B cell (primary cell): ENCODE results near the gene C14orf180. TPM values are rescaled to one million over a fixed set of nuclear protein-coding genes. Genes with fewer than 3 reads are reported as not detected.

Experiments
- ATAC-seq: fragments of 200-7000 bp; cut with Tn5 transposase; one replicate; pipeline ENCODE4 v1.10.0; 2021; ENCODE audit warnings: low read depth, mild to moderate bottlenecking, moderate number of reproducible peaks, moderate library complexity
- CTCF ChIA-PET: fragments of 350-600 bp; sonication (Branson Sonifier 250); formaldehyde crosslinking; loops from one replicate; lab custom pipeline; 2021; ENCODE audit warnings: antibody characterized with exemption, inconsistent platforms; lab: Charles Lee
- POLR2A ChIA-PET: fragments of 350-600 bp; sonication (Branson Sonifier 250); formaldehyde crosslinking; loops from one replicate; lab custom pipeline; 2021; ENCODE audit warnings: antibody characterized with exemption; lab: Charles Lee
- DNase-seq: peaks from one replicate; pipeline ENCODE4 v3.0.0; 2013
- H2AFZ ChIP-seq: 2 replicates; pipeline ENCODE4 v1.6.1; 2012; ENCODE audit warnings: mild to moderate bottlenecking, low read depth, low read length; ENCODE audit not compliant: insufficient read depth, poor library complexity, severe bottlenecking
- H3K27ac ChIP-seq, 2 donors: 1 replicate in 1 of 2; 2 replicates in 1 of 2; pipeline ENCODE4 v1.5.1; 2012 to 2013; ENCODE audit warnings: low read length in 2 of 2, mild to moderate bottlenecking in 2 of 2, moderate library complexity in 1 of 2
- H3K27me3 ChIP-seq, 4 experiments: fragments of 200-600 bp in 1 of 4; sonication (generic) in 1 of 4; replicated peaks in 1 of 4; 1 replicate in 2 of 4; 2 replicates in 2 of 4; pipeline versions ENCODE4 v1.6.1 to v1.7.0; 2013 to 2016; ENCODE audit warnings: low read length in 3 of 4, mild to moderate bottlenecking in 2 of 4, mixed read lengths in 1 of 4, moderate library complexity in 1 of 4; ENCODE audit not compliant: insufficient read depth in 4 of 4, control insufficient read depth in 3 of 4; ENCODE audit errors: control extremely low read depth in 1 of 4
- H3K36me3 ChIP-seq, 2 experiments: replicated peaks in 1 of 2; 1 replicate in 1 of 2; 2 replicates in 1 of 2; pipeline versions ENCODE4 v1.6.1 to v1.7.1; 2013; ENCODE audit warnings: low read length in 1 of 2; ENCODE audit not compliant: insufficient read depth in 2 of 2, control insufficient read depth in 1 of 2; ENCODE audit errors: control extremely low read depth in 1 of 2, extremely low read depth in 1 of 2
- H3K4me1 ChIP-seq, 2 donors: fragments of 200-600 bp in 1 of 2; sonication (generic) in 1 of 2; 1 replicate in 1 of 2; 2 replicates in 1 of 2; pipeline versions ENCODE4 v1.5.1 to v1.6.1; 2013 to 2017; ENCODE audit warnings: low read length in 2 of 2; ENCODE audit not compliant: control insufficient read depth in 2 of 2, insufficient read depth in 2 of 2
- H3K4me2 ChIP-seq: replicated peaks from 2 replicates; pipeline ENCODE3; 2012; ENCODE audit warnings: mild to moderate bottlenecking, low read depth, low read length; ENCODE audit not compliant: poor library complexity, severe bottlenecking
- H3K4me3 ChIP-seq, 5 experiments: fragments of 200-600 bp in 1 of 5; sonication (generic) in 1 of 5; 1 replicate in 3 of 5; 2 replicates in 2 of 5; pipeline versions ENCODE4 v1.5.1 to v1.7.0; 2011 to 2016; ENCODE audit warnings: low read length in 4 of 5, mild to moderate bottlenecking in 4 of 5, low read depth in 2 of 5, control low read depth in 1 of 5, moderate library complexity in 1 of 5; ENCODE audit not compliant: insufficient read depth in 1 of 5; ENCODE audit errors: control extremely low read depth in 1 of 5, extremely low read depth in 1 of 5
- H3K79me2 ChIP-seq: fragments of 200-600 bp; sonication (generic); one replicate; pipeline ENCODE4 v1.6.0; 2016; ENCODE audit warnings: low read length; ENCODE audit not compliant: control insufficient read depth, insufficient read depth
- H3K9ac ChIP-seq: fragments of 200-600 bp; sonication (generic); 2 replicates; pipeline ENCODE4 v1.6.1; 2017; ENCODE audit warnings: mild to moderate bottlenecking, low read length, moderate library complexity
- H3K9me3 ChIP-seq, 3 donors: one replicate each; pipeline versions ENCODE4 v1.6.1 to v1.7.1; 2013; ENCODE audit warnings: low read length in 2 of 3; ENCODE audit not compliant: control insufficient read depth in 2 of 3, insufficient read depth in 1 of 3; ENCODE audit errors: control extremely low read depth in 1 of 3
- H4K20me1 ChIP-seq: 2 replicates; pipeline ENCODE4 v1.6.0; 2012; ENCODE audit warnings: mild to moderate bottlenecking, low read length; ENCODE audit not compliant: insufficient read depth, control insufficient read depth, poor library complexity, severe bottlenecking
- H3K27ac Mint-ChIP-seq: one replicate; pipeline ENCODE4 v1.8.0; 2021; ENCODE audit warnings: mixed read lengths
- H3K27me3 Mint-ChIP-seq: one replicate; pipeline ENCODE4 v1.8.0; 2021; ENCODE audit warnings: mixed read lengths
- H3K4me1 Mint-ChIP-seq: one replicate; pipeline ENCODE4 v1.8.0; 2021; ENCODE audit warnings: mixed read lengths
- H3K4me3 Mint-ChIP-seq: one replicate; pipeline ENCODE4 v1.8.0; 2021; ENCODE audit warnings: mixed read lengths
- H3K9me3 Mint-ChIP-seq: one replicate; pipeline ENCODE4 v1.8.0; 2022; ENCODE audit warnings: mixed read lengths; ENCODE audit not compliant: insufficient read depth
- CTCF ChIP-seq: fragments of 200-600 bp; IDR thresholded peaks from one replicate; pipeline ENCODE4 v1.8.0; 2022; ENCODE audit warnings: antibody characterized with exemption, mild to moderate bottlenecking
- EZH2 ChIP-seq: IDR thresholded peaks from 2 replicates; pipeline ENCODE4 v1.6.1; 2012; ENCODE audit warnings: borderline replicate concordance, low read depth, mild to moderate bottlenecking, moderate library complexity, low read length; ENCODE audit not compliant: insufficient read depth, poor library complexity, severe bottlenecking
- whole genome bisulfite sequencing: methylation state at CpG from one replicate; pipeline ENCODE4 v1.1.5; 2013; ENCODE audit warnings: missing lambda C conversion rate; ENCODE audit not compliant: insufficient coverage; 5-methylcytosine and 5-hydroxymethylcytosine counted together
- intact Hi-C: fragments of 100-400 bp; cut with micrococcal nuclease; formaldehyde crosslinking; loops from one replicate; pipeline ENCODE4 v1.10.0; 2022
- polyA plus RNA-seq: library from polyadenylated mRNA; depleted of rRNA; stranded (reverse); fragments of >200 nt; gene quantifications from 2 replicates; pipeline ENCODE4 v1.2.3, GENCODE V29; 2012
- total RNA-seq, 2 donors: library from RNA; stranded (reverse); fragments of 120-200 nt in 1 of 2; gene quantifications; 1 replicate in 1 of 2; 2 replicates in 1 of 2; pipeline versions ENCODE4 v1.2.3 to v1.2.4, GENCODE V29; 2013 to 2022

Gene C14orf180
- total and polyA plus RNA-seq, 2 donors (not counting 1 experiment from before 2014, with no cell fraction given) = not detected

GRCh38 chr14:104572668-104573067 is 6.9 kb upstream of the C14orf180 start:
- Mint-ChIP-seq H3K27ac (no peak overlapping the region), H3K9me3 (no peaks in the 10 kb centered on the region), H3K27me3 (no peaks in the 10 kb centered on the region), H3K4me3 (no peak overlapping the region), H3K4me1 (no peaks in the 10 kb centered on the region)
- Histone ChIP-seq H3K9ac (no peak overlapping the region), H4K20me1 (no peaks in the 10 kb centered on the region), H3K4me1 (no peaks in the 10 kb centered on the region), H2AFZ (no peak overlapping the region), H3K9me3 (no peaks in the 10 kb centered on the region), H3K79me2 (no peaks in the 10 kb centered on the region), H3K4me3 (no peak overlapping the region), H3K27ac (no peak overlapping the region), H3K4me2 (no peak overlapping the region), H3K27me3 (no peaks in the 10 kb centered on the region), H3K36me3 (no peaks in the 10 kb centered on the region)
- DNase-seq = no peak
- ATAC-seq = no peak
- ChIA-PET POLR2A (no interaction called here), CTCF (no interaction called here)
- intact Hi-C loops = no loop called here
- WGBS = 78% methylated on average over 6 of the region's 7 CpGs
- TF ChIP-seq EZH2 (no peak), CTCF (no peak)

- H3K4me1 Mint-ChIP-seq = no peaks in the 10 kb centered on the region
- no peak overlapping the region for H3K27ac ChIP-seq
- POLR2A ChIA-PET = no interaction called here
These were observed 5.6 kb upstream of the C14orf180 start for GRCh38 chr14:104573930-104574329.

More at GRCh38 chr14:104573930-104574329, 5.6 kb upstream of the C14orf180 start:
- H3K4me2 ChIP-seq = no peak overlapping the region
- intact Hi-C loops = no loop called here
- no peak overlapping the region for H3K9ac ChIP-seq
- no peak for ATAC-seq
- Mint-ChIP-seq H3K4me3 (no peak overlapping the region), H3K27me3 (no peaks in the 10 kb centered on the region), H3K27ac (no peak overlapping the region), H3K9me3 (no peaks in the 10 kb centered on the region)
- WGBS = 71% methylated on average over 7 of the region's 9 CpGs
- no peaks in the 10 kb centered on the region for H3K27me3 ChIP-seq
- TF ChIP-seq CTCF = no peak
- no peak for TF ChIP-seq EZH2
- no peak overlapping the region for H3K4me3 ChIP-seq
- CTCF ChIA-PET = interaction anchor here (0.6 kb wide), 1 partner anchor 258 kb away, joined by 3 read pairs; no protein-coding TSS in a partner anchor
- H3K36me3 ChIP-seq = no peaks in the 10 kb centered on the region
- no peaks in the 10 kb centered on the region for H3K9me3 ChIP-seq
- H4K20me1 ChIP-seq = no peaks in the 10 kb centered on the region
- no peaks in the 10 kb centered on the region for H3K79me2 ChIP-seq
- H3K4me1 ChIP-seq = no peaks in the 10 kb centered on the region
- DNase-seq = no peak
- no peak overlapping the region for H2AFZ ChIP-seq
